Measurements from ENCODE around the gene OR2A2.

Gene OR2A2

GRCh38 chr7:144134116-144134515 is 24.7 kb downstream of the OR2A2 start:
- no peak for DNase-seq (ENCODE audit: low spot score)
- TF ChIP-seq CTCF (IDR thresholded peaks at IDR 0.05; ENCODE audit: extremely low read depth, missing control alignments), result no peak

- TF ChIP-seq CTCF (IDR thresholded peaks at IDR 0.05; ENCODE audit: extremely low read depth, missing control alignments), result no peak
- no peak for DNase-seq (ENCODE audit: low spot score)
Observed at GRCh38 chr7:144137501-144137900, 28.1 kb downstream of the OR2A2 start.

GRCh38 chr7:144142187-144142586 is 32.8 kb downstream of the OR2A2 start:
- TF ChIP-seq CTCF (IDR thresholded peaks at IDR 0.05; ENCODE audit: extremely low read depth, missing control alignments), result no peak
- no peak for DNase-seq (ENCODE audit: low spot score)

- no peak for TF ChIP-seq CTCF (IDR thresholded peaks at IDR 0.05; ENCODE audit: extremely low read depth, missing control alignments)
- DNase-seq (ENCODE audit: low spot score), result no peak
Observed at GRCh38 chr7:144144426-144144825, 35.0 kb downstream of the OR2A2 start.

GRCh38 chr7:144148224-144148827 is 38.9 kb downstream of the OR2A2 start:
- DNase-seq (ENCODE audit: low spot score), result no peak
- TF ChIP-seq CTCF (IDR thresholded peaks at IDR 0.05; ENCODE audit: extremely low read depth, missing control alignments), result no peak

- DNase-seq (ENCODE audit: low spot score), result no peak
- TF ChIP-seq CTCF (IDR thresholded peaks at IDR 0.05; ENCODE audit: extremely low read depth, missing control alignments), result no peak
Observed at GRCh38 chr7:144158861-144159260, 49.5 kb downstream of the OR2A2 start.
